Liver (tissue), 3 donors: ENCODE results near the gene IL23A.

Experiments
- CTCF ChIP-seq: fragments of 150-350 bp; IDR thresholded peaks from 2 replicates; pipeline ENCODE4 v1.5.1; 2017; ENCODE audit warnings: improper control_type of control experiment, low read depth, low read length; ENCODE audit not compliant: missing input control
- NR2F2 ChIP-seq: IDR thresholded peaks from 2 replicates; pipeline ENCODE4 v1.6.1; 2016; ENCODE audit warnings: antibody characterized with exemption
- YY1 ChIP-seq: IDR thresholded peaks from 2 replicates; pipeline ENCODE4 v1.6.1; 2016; ENCODE audit warnings: antibody characterized with exemption, mild to moderate bottlenecking
- ZBTB33 ChIP-seq: IDR thresholded peaks from 2 replicates; pipeline ENCODE4 v1.6.1; 2016; ENCODE audit warnings: antibody characterized with exemption
- donor health status: healthy.
- donor health status: healthy.

- TF ChIP-seq YY1 (no peak), NR2F2 (no peak), CTCF (no peak), ZBTB33 (no peak)
These were observed 34.8 kb downstream of the IL23A start for GRCh38 chr12:56373515-56373914.
